ENCODE results near the gene COL6A2. TPM values are rescaled to one million over a fixed set of nuclear protein-coding genes. Genes with fewer than 3 reads are reported as not detected.

COL6A2 gene
- total RNA-seq, 1 experiment from 2014 or later = 22.0 TPM

GRCh38 chr21:46060596-46061061, 37.3 kb upstream of the COL6A2 start:
- peak; percentile 29 to 87 for DNase-seq
- no peak overlapping the region for H3K4me3 ChIP-seq
- no peak overlapping the region for H2AFZ ChIP-seq
- H3K4me1 ChIP-seq (replicated peaks; ENCODE audit: insufficient read depth) = peaks cover 34% of the 10 kb centered on the region
- no peaks in the 10 kb centered on the region for H3K36me3 ChIP-seq (ENCODE audit: low read depth)
- no peaks in the 10 kb centered on the region for H3K9me2 ChIP-seq (ENCODE audit: insufficient read depth)
- H3K9me3 ChIP-seq (ENCODE audit: insufficient read depth, low read depth) = 0 out of 2 replicates have a peak, but pooled peaks cover 6% of the 10 kb centered on the region
- no peak for TF ChIP-seq EZH2 (IDR thresholded peaks at IDR 0.05; ENCODE audit: low read depth)
- no peak for TF ChIP-seq CTCF (conservative IDR thresholded peaks at IDR 0.05)
- H4K20me1 ChIP-seq (ENCODE audit: insufficient read depth) = no peaks in the 10 kb centered on the region
- H3K4me2 ChIP-seq = peak overlapping the region; percentile 69
- no peaks in the 10 kb centered on the region for H3K27me3 ChIP-seq (ENCODE audit: insufficient read depth, low read depth)
- H3F3A ChIP-seq (ENCODE audit: insufficient read depth, low read depth) = peaks cover 19% of the 10 kb centered on the region
- H3K79me2 ChIP-seq (ENCODE audit: low read depth) = no peaks in the 10 kb centered on the region
- BruUV-seq (replicated peaks) = no TSS peak
- peak overlapping the region; percentile 99 for H3K27ac ChIP-seq
- CTCF ChIA-PET = no interaction called here
- intact Hi-C loops (cut with micrococcal nuclease; ENCODE audit: unreplicated experiment) = no loop called here
- POLR2A ChIA-PET (ENCODE audit: unreplicated experiment) = no interaction called here

GRCh38 chr21:46061063-46061462, 36.8 kb upstream of the COL6A2 start:
- intact Hi-C loops (cut with micrococcal nuclease; ENCODE audit: unreplicated experiment) = no loop called here
- Histone ChIP-seq H3K36me3 (ENCODE audit: low read depth) (no peaks in the 10 kb centered on the region), H3K27me3 (ENCODE audit: insufficient read depth, low read depth) (no peaks in the 10 kb centered on the region), H3K4me2 (peak overlapping the region; percentile 69), H3K4me1 (replicated peaks; ENCODE audit: insufficient read depth) (peaks cover 38% of the 10 kb centered on the region), H3K9me2 (ENCODE audit: insufficient read depth) (no peaks in the 10 kb centered on the region), H3K27ac (peak overlapping the region; percentile 99), H3F3A (ENCODE audit: insufficient read depth, low read depth) (peaks cover 19% of the 10 kb centered on the region), H3K79me2 (ENCODE audit: low read depth) (no peaks in the 10 kb centered on the region), H4K20me1 (ENCODE audit: insufficient read depth) (no peaks in the 10 kb centered on the region), H3K4me3 (no peak overlapping the region), H2AFZ (no peak overlapping the region), H3K9me3 (ENCODE audit: insufficient read depth, low read depth) (0 out of 2 replicates have a peak, but pooled peaks cover 6% of the 10 kb centered on the region)
- no peak for DNase-seq
- ChIA-PET POLR2A (ENCODE audit: unreplicated experiment) (no interaction called here), CTCF (no interaction called here)
- no peak for TF ChIP-seq EZH2 (IDR thresholded peaks at IDR 0.05; ENCODE audit: low read depth)
- no peak for TF ChIP-seq CTCF (conservative IDR thresholded peaks at IDR 0.05)
- no TSS peak for BruUV-seq (replicated peaks)

- Histone ChIP-seq H3K4me3 (no peak overlapping the region), H3K27ac (peak overlapping the region; percentile 99), H4K20me1 (ENCODE audit: insufficient read depth) (no peaks in the 10 kb centered on the region), H3K9me2 (ENCODE audit: insufficient read depth) (no peaks in the 10 kb centered on the region), H3K4me2 (peak overlapping the region; percentile 69), H3K79me2 (ENCODE audit: low read depth) (no peaks in the 10 kb centered on the region), H3K4me1 (replicated peaks; ENCODE audit: insufficient read depth) (peaks cover 39% of the 10 kb centered on the region), H3F3A (ENCODE audit: insufficient read depth, low read depth) (peaks cover 19% of the 10 kb centered on the region), H2AFZ (no peak overlapping the region), H3K9me3 (ENCODE audit: insufficient read depth, low read depth) (0 out of 2 replicates have a peak, but pooled peaks cover 6% of the 10 kb centered on the region), H3K27me3 (ENCODE audit: insufficient read depth, low read depth) (no peaks in the 10 kb centered on the region), H3K36me3 (ENCODE audit: low read depth) (no peaks in the 10 kb centered on the region)
- CTCF ChIA-PET = no interaction called here
- TF ChIP-seq EZH2 (IDR thresholded peaks at IDR 0.05; ENCODE audit: low read depth) (no peak), CTCF (conservative IDR thresholded peaks at IDR 0.05) (no peak)
- DNase-seq = no peak
- intact Hi-C loops (cut with micrococcal nuclease; ENCODE audit: unreplicated experiment) = no loop called here
- no TSS peak for BruUV-seq (replicated peaks)
- POLR2A ChIA-PET (ENCODE audit: unreplicated experiment) = no interaction called here
Observed at GRCh38 chr21:46061518-46061917, 36.4 kb upstream of the COL6A2 start.
